HG03108 (cell line): ENCODE results near the gene MT1E.
"Not testable (repeated sequence)": the region's sequence is repeated elsewhere in the genome, so short reads cannot be mapped to it uniquely, and the experiment has no call there.

Source experiments
- ATAC-seq: cut with Tn5 transposase; IDR thresholded peaks from one replicate; pipeline ENCODE4 v1.9.1; 2021; ENCODE audit warnings: moderate library complexity; ENCODE audit not compliant: unreplicated experiment

Gene MT1E

GRCh38 chr16:56606476-56607108 is 19.0 kb upstream of the MT1E start:
- no peak for ATAC-seq

- no peak for ATAC-seq
These were observed 18.4 kb upstream of the MT1E start for GRCh38 chr16:56607109-56607618.

GRCh38 chr16:56607675-56608042 is 17.9 kb upstream of the MT1E start:
- no peak for ATAC-seq

- ATAC-seq: peak; percentile 89
These were observed 17.3 kb upstream of the MT1E start, which contains the start of gene MT2A for GRCh38 chr16:56608043-56608875. MT2A (plus strand) TSS chr16:56608584; CDS start chr16:56608656, 72 bp downstream.

- no peak for ATAC-seq
These were observed 16.6 kb upstream of the MT1E start for GRCh38 chr16:56608876-56609462.

GRCh38 chr16:56609463-56609921 is 16.1 kb upstream of the MT1E start:
- no peak for ATAC-seq

GRCh38 chr16:56610017-56610608 is 15.5 kb upstream of the MT1E start:
- ATAC-seq: no peak

- ATAC-seq: no peak
These were observed 14.9 kb upstream of the MT1E start for GRCh38 chr16:56610609-56611111.

- ATAC-seq: no peak
These were observed 14.2 kb upstream of the MT1E start for GRCh38 chr16:56611281-56611833.

GRCh38 chr16:56613706-56614105 is 11.9 kb upstream of the MT1E start:
- ATAC-seq: no peak

GRCh38 chr16:56614549-56614991 is 11.0 kb upstream of the MT1E start:
- no peak for ATAC-seq

- no peak for ATAC-seq
These were observed 10.2 kb upstream of the MT1E start for GRCh38 chr16:56615353-56615752.

GRCh38 chr16:56616608-56617211 is 8.9 kb upstream of the MT1E start:
- ATAC-seq: no peak

GRCh38 chr16:56617212-56618085 is 8.1 kb upstream of the MT1E start:
- ATAC-seq: no peak

GRCh38 chr16:56618138-56618537 is 7.4 kb upstream of the MT1E start:
- ATAC-seq: no peak

GRCh38 chr16:56620339-56620897 is 5.2 kb upstream of the MT1E start:
- no peak for ATAC-seq

GRCh38 chr16:56621665-56622445 is 3.7 kb upstream of the MT1E start:
- not testable (repeated sequence) for ATAC-seq

GRCh38 chr16:56623184-56623583 is 2.4 kb upstream of the MT1E start:
- not testable (repeated sequence) for ATAC-seq
